KMS-11 (cell line): ENCODE measurements around the gene PRKAB2.
"Not testable (repeated sequence)": the region's sequence is repeated elsewhere in the genome, so short reads cannot be mapped to it uniquely, and the experiment has no call there.

Source experiments
- H2AFZ ChIP-seq: fragments of 200-600 bp; sonication (generic); 2 replicates; pipeline ENCODE4 v1.6.1; 2016; ENCODE audit warnings: antibody characterized with exemption, mixed run types, low read depth
- H3K27ac ChIP-seq: fragments of 200-600 bp; sonication (generic); 2 replicates; pipeline ENCODE4 v1.6.1; 2016; ENCODE audit warnings: mild to moderate bottlenecking, mixed run types
- H3K27me3 ChIP-seq: fragments of 200-600 bp; sonication (generic); 2 replicates; pipeline ENCODE4 v1.6.1; 2017; ENCODE audit warnings: mild to moderate bottlenecking, low read depth, mixed run types, moderate library complexity; ENCODE audit not compliant: insufficient read depth
- H3K36me3 ChIP-seq: fragments of 200-600 bp; sonication (generic); 2 replicates; pipeline ENCODE4 v1.6.1; 2017; ENCODE audit warnings: mild to moderate bottlenecking, mixed run types; ENCODE audit not compliant: insufficient read depth
- H3K4me1 ChIP-seq: fragments of 200-600 bp; sonication (generic); 2 replicates; pipeline ENCODE4 v1.6.1; 2016; ENCODE audit warnings: mild to moderate bottlenecking, low read depth, mixed run types; ENCODE audit not compliant: poor library complexity, severe bottlenecking
- H3K4me2 ChIP-seq: fragments of 200-600 bp; sonication (generic); 2 replicates; pipeline ENCODE4 v1.7.0; 2016; ENCODE audit warnings: mild to moderate bottlenecking, mixed run types
- H3K4me3 ChIP-seq: fragments of 200-600 bp; sonication (generic); IDR thresholded peaks from 2 replicates; pipeline ENCODE4 v1.6.1; 2017; ENCODE audit warnings: low read depth, low read length, mixed read lengths; ENCODE audit not compliant: insufficient read depth
- H3K79me2 ChIP-seq: fragments of 200-600 bp; sonication (generic); 2 replicates; pipeline ENCODE4 v1.6.1; 2016; ENCODE audit warnings: low read depth, mixed run types; ENCODE audit not compliant: insufficient read depth
- H3K9ac ChIP-seq: fragments of 200-600 bp; sonication (generic); 2 replicates; pipeline ENCODE4 v1.6.1; 2016; ENCODE audit warnings: mild to moderate bottlenecking, mixed run types
- H4K20me1 ChIP-seq: fragments of 200-600 bp; sonication (generic); 2 replicates; pipeline ENCODE4 v1.6.1; 2016; ENCODE audit warnings: mild to moderate bottlenecking, mixed run types; ENCODE audit not compliant: insufficient read depth
- TF ChIP-seq, protein P1 (sequence below): fragments of 200-600 bp; sonication (generic); conservative IDR thresholded peaks from 2 replicates; pipeline ENCODE4 v1.6.1; 2017; ENCODE audit warnings: low read depth, mild to moderate bottlenecking, antibody characterized with exemption, low read length, moderate library complexity, mixed read lengths

Gene PRKAB2

DNA sequence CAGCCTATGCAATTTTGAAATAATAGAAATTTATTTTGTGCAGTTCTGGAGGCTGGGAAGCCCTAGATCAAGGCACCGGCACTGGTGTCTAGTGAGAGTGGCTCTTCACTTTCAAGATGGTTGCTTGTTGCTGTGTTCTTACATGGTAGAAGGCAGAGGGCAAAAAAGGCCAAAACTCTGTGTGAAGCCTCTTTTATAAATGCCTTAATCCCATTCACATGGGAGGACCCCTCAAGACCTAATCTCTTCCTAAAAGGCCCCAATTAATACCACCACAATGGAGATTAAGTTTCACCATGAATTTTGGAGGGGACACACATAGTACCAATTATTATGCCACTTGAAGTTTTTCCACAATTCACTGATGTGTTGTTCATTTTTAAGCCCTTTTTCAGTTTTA is 21.0 kb downstream of the PRKAB2 start:
- H3K27ac ChIP-seq: no peak overlapping the region
- TF ChIP-seq, protein P1, sequence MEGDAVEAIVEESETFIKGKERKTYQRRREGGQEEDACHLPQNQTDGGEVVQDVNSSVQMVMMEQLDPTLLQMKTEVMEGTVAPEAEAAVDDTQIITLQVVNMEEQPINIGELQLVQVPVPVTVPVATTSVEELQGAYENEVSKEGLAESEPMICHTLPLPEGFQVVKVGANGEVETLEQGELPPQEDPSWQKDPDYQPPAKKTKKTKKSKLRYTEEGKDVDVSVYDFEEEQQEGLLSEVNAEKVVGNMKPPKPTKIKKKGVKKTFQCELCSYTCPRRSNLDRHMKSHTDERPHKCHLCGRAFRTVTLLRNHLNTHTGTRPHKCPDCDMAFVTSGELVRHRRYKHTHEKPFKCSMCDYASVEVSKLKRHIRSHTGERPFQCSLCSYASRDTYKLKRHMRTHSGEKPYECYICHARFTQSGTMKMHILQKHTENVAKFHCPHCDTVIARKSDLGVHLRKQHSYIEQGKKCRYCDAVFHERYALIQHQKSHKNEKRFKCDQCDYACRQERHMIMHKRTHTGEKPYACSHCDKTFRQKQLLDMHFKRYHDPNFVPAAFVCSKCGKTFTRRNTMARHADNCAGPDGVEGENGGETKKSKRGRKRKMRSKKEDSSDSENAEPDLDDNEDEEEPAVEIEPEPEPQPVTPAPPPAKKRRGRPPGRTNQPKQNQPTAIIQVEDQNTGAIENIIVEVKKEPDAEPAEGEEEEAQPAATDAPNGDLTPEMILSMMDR: no peak

DNA sequence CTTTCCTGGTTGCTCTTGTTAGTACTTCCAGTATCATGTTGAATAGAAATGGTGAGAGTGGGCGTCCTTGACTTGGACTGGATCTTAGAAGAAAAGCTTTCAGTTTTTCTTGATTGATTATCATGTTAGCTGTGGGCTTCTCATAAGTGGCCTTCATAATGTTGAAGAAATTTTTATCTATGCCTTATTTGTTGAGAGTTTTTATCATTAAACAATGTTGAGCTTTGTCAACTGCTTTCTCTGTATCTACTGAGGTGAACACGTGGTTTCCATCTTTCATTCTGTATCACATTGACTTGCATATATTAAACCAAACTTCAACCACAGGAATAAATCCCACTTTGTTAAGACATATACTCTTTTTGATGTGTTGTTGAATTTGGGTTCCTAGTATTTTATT is 29.4 kb downstream of the PRKAB2 start:
- Histone ChIP-seq H2AFZ (no peak overlapping the region), H3K4me2 (no peak overlapping the region), H3K9ac (no peak overlapping the region), H3K4me1 (no peaks in the 10 kb centered on the region), H3K4me3 (no peak overlapping the region), H3K36me3 (no peaks in the 10 kb centered on the region), H3K27me3 (no peaks in the 10 kb centered on the region), H3K79me2 (no peaks in the 10 kb centered on the region), H4K20me1 (no peaks in the 10 kb centered on the region), H3K27ac (no peak overlapping the region)
- TF ChIP-seq, protein P1: no peak

More for the DNA sequence above, 21.0 kb downstream of the PRKAB2 start:
- no peak overlapping the region for H2AFZ ChIP-seq
- H3K4me2 ChIP-seq: no peak overlapping the region
- no peaks in the 10 kb centered on the region for H3K27me3 ChIP-seq
- H3K36me3 ChIP-seq: no peaks in the 10 kb centered on the region
- no peak overlapping the region for H3K9ac ChIP-seq
- no peak overlapping the region for H3K4me3 ChIP-seq
- H4K20me1 ChIP-seq: no peaks in the 10 kb centered on the region
- H3K4me1 ChIP-seq: no peaks in the 10 kb centered on the region
- H3K79me2 ChIP-seq: no peaks in the 10 kb centered on the region

DNA sequence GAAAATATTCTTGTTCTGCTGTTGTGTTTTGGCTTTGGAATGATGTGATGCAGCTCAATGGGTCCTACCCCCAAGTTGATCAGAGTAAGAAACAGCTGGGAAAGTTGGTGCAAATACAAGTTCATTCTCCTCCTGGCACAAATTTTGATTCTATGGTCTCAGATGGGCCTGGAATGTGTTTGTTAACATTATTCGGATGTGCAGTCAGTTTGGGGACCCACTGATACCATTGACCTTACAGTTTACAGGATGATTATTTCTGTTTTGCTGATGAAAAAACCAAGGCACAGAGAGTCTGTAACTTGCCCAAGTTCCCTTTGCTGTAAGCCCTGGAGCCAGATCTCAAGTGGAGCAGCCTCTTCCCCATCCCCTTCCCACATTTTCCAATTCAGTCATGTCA is 41.5 kb downstream of the PRKAB2 start:
- H3K9ac ChIP-seq, H3K4me1 ChIP-seq, H3K4me3 ChIP-seq, H4K20me1 ChIP-seq, H3K27me3 ChIP-seq, H3K36me3 ChIP-seq, H2AFZ ChIP-seq, H3K27ac ChIP-seq, H3K4me2 ChIP-seq, H3K79me2 ChIP-seq: not testable (repeated sequence)

DNA sequence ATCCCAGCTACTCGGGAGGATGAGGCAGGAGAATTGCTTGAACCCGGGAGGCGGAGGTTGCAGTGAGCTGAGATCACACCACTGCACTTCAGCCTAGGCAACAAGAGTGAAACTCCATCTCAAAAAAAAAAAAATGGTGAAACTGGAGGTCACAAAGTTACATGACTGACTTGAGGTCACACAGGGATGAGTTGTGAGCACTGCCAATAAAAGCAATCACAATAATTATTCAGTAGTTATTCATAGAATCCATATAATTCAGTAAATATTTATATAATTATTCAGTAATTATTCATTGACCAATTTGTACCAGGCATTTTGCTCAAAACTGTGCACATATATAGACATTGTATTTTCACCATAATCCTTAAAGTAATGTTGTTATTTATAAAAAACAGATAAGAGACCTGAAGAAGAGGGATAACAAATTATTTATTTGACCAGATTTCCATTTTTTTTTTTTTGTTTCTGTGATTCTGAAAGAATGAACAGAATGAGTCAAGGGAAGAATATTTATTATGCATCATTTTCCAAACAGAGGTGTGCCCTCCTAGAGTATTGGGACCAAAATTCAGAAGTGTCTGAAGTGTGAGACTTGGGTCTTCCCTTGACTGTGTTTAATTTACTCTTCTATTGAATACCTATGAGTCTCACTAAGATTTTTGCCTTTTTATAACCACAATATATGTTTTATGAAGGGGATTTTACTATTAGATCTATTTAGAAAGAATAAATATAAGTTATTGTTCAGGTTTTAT is 43.0 kb downstream of the PRKAB2 start:
- H3K9ac ChIP-seq: no peak overlapping the region
- no peaks in the 10 kb centered on the region for H3K27me3 ChIP-seq
- H3K4me2 ChIP-seq: no peak overlapping the region
- no peak overlapping the region for H3K4me3 ChIP-seq
- H3K4me1 ChIP-seq: no peaks in the 10 kb centered on the region
- H3K36me3 ChIP-seq: no peaks in the 10 kb centered on the region
- TF ChIP-seq, protein P1: no peak
- H4K20me1 ChIP-seq: no peaks in the 10 kb centered on the region
- H2AFZ ChIP-seq: no peak overlapping the region
- no peak overlapping the region for H3K27ac ChIP-seq
- H3K79me2 ChIP-seq: no peaks in the 10 kb centered on the region

DNA sequence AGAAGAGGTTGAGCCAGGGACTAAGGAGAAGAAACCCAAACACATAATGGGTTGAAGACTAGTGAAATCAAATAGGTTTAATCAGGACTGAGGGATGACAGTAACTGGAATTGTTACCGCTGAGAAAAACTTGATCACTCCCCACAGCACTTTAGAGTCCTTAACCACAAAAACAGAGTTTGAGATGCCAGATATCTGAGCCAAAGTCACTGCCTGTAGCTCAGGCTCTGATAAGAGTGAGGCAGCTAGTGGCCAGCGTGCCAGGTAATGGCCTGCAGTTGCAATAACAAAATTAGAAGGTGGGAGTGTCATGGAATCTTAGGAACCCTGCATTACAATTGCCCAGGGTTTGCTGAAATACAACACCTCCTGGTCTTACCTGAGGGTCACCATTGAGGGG is 48.0 kb downstream of the PRKAB2 start:
- Histone ChIP-seq H3K4me1 (no peaks in the 10 kb centered on the region), H3K36me3 (no peaks in the 10 kb centered on the region), H3K9ac (no peak overlapping the region), H2AFZ (no peak overlapping the region), H3K79me2 (no peaks in the 10 kb centered on the region), H3K27me3 (no peaks in the 10 kb centered on the region), H3K4me3 (no peak overlapping the region), H3K4me2 (no peak overlapping the region), H3K27ac (no peak overlapping the region), H4K20me1 (no peaks in the 10 kb centered on the region)
- TF ChIP-seq, protein P1: no peak
